Neuronal stem cell (in vitro differentiated cells): ENCODE measurements around the gene ZBTB24.

Experiments used
- DNase-seq: peaks from one replicate; pipeline ENCODE4 v3.0.0-alpha.2; 2013; ENCODE audit warnings: low spot score
- H2AFZ ChIP-seq: one replicate; pipeline ENCODE4 v1.6.1; 2013; ENCODE audit warnings: mild to moderate bottlenecking, low read length, inconsistent platforms
- H2AK5ac ChIP-seq: 2 replicates; pipeline ENCODE4 v1.6.1; 2013; ENCODE audit warnings: low read depth, mild to moderate bottlenecking, inconsistent platforms, low read length, moderate library complexity, mixed read lengths
- H2BK120ac ChIP-seq: 2 replicates; pipeline ENCODE4 v1.6.1; 2013; ENCODE audit warnings: low read depth, mild to moderate bottlenecking, inconsistent platforms, low read length, moderate library complexity, mixed read lengths
- H2BK12ac ChIP-seq: one replicate; pipeline ENCODE4 v1.6.1; 2013; ENCODE audit warnings: low read length, inconsistent platforms
- H2BK15ac ChIP-seq: 2 replicates; pipeline ENCODE4 v1.6.1; 2013; ENCODE audit warnings: mild to moderate bottlenecking, low read length, inconsistent platforms, mixed read lengths
- H2BK5ac ChIP-seq: one replicate; pipeline ENCODE4 v1.6.1; 2013; ENCODE audit warnings: inconsistent platforms, mild to moderate bottlenecking, low read length, moderate library complexity
- H3K14ac ChIP-seq: one replicate; pipeline ENCODE4 v1.6.1; 2013; ENCODE audit warnings: low read length, inconsistent platforms
- H3K18ac ChIP-seq: 2 replicates; pipeline ENCODE4 v1.6.1; 2013; ENCODE audit warnings: low read length, inconsistent platforms
- H3K23ac ChIP-seq: 2 replicates; pipeline ENCODE4 v1.6.1; 2013; ENCODE audit warnings: low read depth, mild to moderate bottlenecking, mixed read lengths, low read length, inconsistent platforms; ENCODE audit not compliant: poor library complexity
- H3K27ac ChIP-seq: replicated peaks from 3 replicates; pipeline ENCODE4 v1.5.1; 2013; ENCODE audit warnings: low read length, inconsistent platforms
- H3K27me3 ChIP-seq, 3 experiments: 2 replicates each; pipeline ENCODE4 v1.6.1; 2013; ENCODE audit warnings: low read length in 3 of 3, mild to moderate bottlenecking in 2 of 3, inconsistent platforms in 1 of 3, low read depth in 1 of 3, mixed read lengths in 1 of 3, moderate library complexity in 1 of 3; ENCODE audit not compliant: control insufficient read depth in 3 of 3, insufficient read depth in 3 of 3
- H3K36me3 ChIP-seq, 2 donors: replicated peaks in 1 of 2; 2 replicates each; pipeline ENCODE4 v1.6.1; 2013; ENCODE audit warnings: low read length in 2 of 2; ENCODE audit not compliant: control insufficient read depth in 2 of 2, insufficient read depth in 2 of 2
- H3K4ac ChIP-seq: 2 replicates; pipeline ENCODE4 v1.6.1; 2013; ENCODE audit warnings: inconsistent platforms, mild to moderate bottlenecking, low read length, moderate library complexity
- H3K4me1 ChIP-seq, 2 donors: 1 replicate in 1 of 2; 2 replicates in 1 of 2; pipeline ENCODE4 v1.6.1; 2013; ENCODE audit warnings: low read length in 2 of 2, low read depth in 1 of 2; ENCODE audit not compliant: control insufficient read depth in 2 of 2, insufficient read depth in 1 of 2
- H3K4me2 ChIP-seq: one replicate; pipeline ENCODE4 v1.6.1; 2013; ENCODE audit warnings: mild to moderate bottlenecking, low read length, inconsistent platforms; ENCODE audit not compliant: insufficient read depth, poor library complexity, severe bottlenecking
- H3K4me3 ChIP-seq, 2 donors: 2 replicates each; pipeline ENCODE4 v1.5.1; 2013; ENCODE audit warnings: low read length in 2 of 2, mild to moderate bottlenecking in 2 of 2, inconsistent platforms in 1 of 2, moderate library complexity in 1 of 2
- H3K79me1 ChIP-seq: one replicate; pipeline ENCODE4 v1.6.1; 2013; ENCODE audit warnings: low read depth, mild to moderate bottlenecking, inconsistent platforms, low read length, moderate library complexity
- H3K9ac ChIP-seq: one replicate; pipeline ENCODE4 v1.6.1; 2013; ENCODE audit warnings: mild to moderate bottlenecking, low read depth, low read length, inconsistent platforms; ENCODE audit not compliant: poor library complexity
- H3K9me3 ChIP-seq, 2 donors: replicated peaks in 1 of 2; 2 replicates each; pipeline versions ENCODE3 to v1.6.1; 2013; ENCODE audit warnings: low read length in 2 of 2, mild to moderate bottlenecking in 2 of 2, inconsistent platforms in 1 of 2, low read depth in 1 of 2, mixed read lengths in 1 of 2, moderate library complexity in 1 of 2; ENCODE audit not compliant: control insufficient read depth in 2 of 2, insufficient read depth in 1 of 2
- H4K8ac ChIP-seq: one replicate; pipeline ENCODE4 v1.6.1; 2013; ENCODE audit warnings: low read depth, mild to moderate bottlenecking, inconsistent platforms, low read length, moderate library complexity
- H4K91ac ChIP-seq: one replicate; pipeline ENCODE4 v1.6.1; 2013; ENCODE audit warnings: low read length, low read depth, mild to moderate bottlenecking, inconsistent platforms; ENCODE audit not compliant: poor library complexity
- WGBS, 2 donors: extraction: QIAGEN DNeasy Blood & Tissue Kit; methylation state at CpG; one replicate each; pipeline ENCODE4 v1.1.7; 2013; ENCODE audit warnings: missing lambda C conversion rate in 2 of 2, mixed read lengths in 1 of 2; ENCODE audit not compliant: insufficient read length in 2 of 2, insufficient replicate concordance in 1 of 2; ENCODE audit errors: extremely low coverage in 2 of 2; 5-methylcytosine and 5-hydroxymethylcytosine counted together

ZBTB24 gene

DNA sequence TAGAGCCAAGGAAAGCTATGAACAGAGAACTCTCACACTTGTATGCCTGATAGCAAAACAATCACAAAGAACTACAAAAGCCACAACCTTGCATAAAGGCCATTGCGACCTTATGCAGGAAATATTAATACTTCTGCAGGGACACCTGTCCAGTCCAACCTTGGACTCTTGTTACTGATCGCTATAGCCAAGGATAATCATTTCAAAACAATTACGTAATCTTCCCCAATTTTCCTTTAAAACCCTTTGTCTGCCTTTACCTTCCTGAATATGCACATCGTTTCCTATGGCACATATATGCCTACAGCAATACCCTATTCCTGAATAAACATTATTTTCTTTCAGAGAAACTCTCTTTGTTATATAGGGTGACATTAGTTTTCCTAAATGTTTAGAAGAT is 65.4 kb downstream of the ZBTB24 start:
- Histone ChIP-seq H3K9me3 (no peaks in the 10 kb centered on the region), H2BK12ac (no peak overlapping the region), H4K8ac (no peak overlapping the region), H2AK5ac (no peak overlapping the region), H3K4me2 (no peak overlapping the region), H3K27me3 (no peaks in the 10 kb centered on the region), H3K79me1 (no peaks in the 10 kb centered on the region), H2BK15ac (no peak overlapping the region), H2BK5ac (no peak overlapping the region), H3K18ac (no peak overlapping the region), H3K4ac (no peak overlapping the region), H3K9ac (no peak overlapping the region), H3K23ac (no peak overlapping the region), H3K4me1 (no peaks in the 10 kb centered on the region), H3K27ac (no peak overlapping the region), H3K36me3 (no peaks in the 10 kb centered on the region), H4K91ac (no peak overlapping the region), H2AFZ (no peak overlapping the region), H2BK120ac (no peak overlapping the region), H3K4me3 (no peak overlapping the region), H3K14ac (no peak overlapping the region)
- WGBS, 2 donors, result no CpG with 5 or more reads among the region's 4 CpGs
- no peak for DNase-seq
